ENCODE measurements around the gene TIAM2.

The TIAM2 gene

DNA sequence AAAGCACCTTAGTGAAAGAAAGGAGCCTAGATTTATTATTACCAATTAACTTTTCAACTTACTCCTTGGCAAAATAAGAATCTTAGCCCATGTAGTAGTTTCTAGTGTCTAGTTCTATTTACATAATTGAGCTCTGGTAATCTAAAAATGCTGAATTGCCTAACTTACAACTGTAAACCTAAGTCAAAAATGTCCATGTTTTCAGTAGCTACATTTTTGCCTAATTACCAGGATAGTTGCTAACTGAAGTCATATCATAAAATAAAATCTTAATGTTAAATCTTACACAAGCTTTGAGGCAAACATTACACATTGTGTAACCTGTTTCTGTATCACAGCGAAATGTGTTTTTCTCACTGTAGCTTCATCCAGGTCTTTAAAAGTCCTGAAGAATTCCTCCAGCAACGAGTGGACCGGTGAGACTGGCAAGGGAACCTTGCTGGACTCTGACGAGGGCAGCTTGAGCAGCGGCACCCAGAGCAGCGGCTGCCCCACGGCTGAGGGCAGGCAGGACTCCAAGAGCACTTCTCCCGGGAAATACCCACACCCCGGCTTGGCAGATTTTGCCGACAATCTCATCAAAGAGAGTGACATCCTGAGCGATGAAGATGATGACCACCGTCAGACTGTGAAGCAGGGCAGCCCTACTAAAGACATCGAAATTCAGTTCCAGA lies 261.1 kb downstream of the TIAM2 start:
- no peaks in the 10 kb centered on the region for H3K27me3 ChIP-seq (ENCODE audit: insufficient read depth, poor library complexity, severe bottlenecking)
- no peak overlapping the region for H3K4me3 ChIP-seq (replicated peaks; ENCODE audit: insufficient read depth, low read length)
- H3K27ac ChIP-seq (replicated peaks), result no peak overlapping the region
- TF ChIP-seq SPI1 (IDR thresholded peaks at IDR 0.05; ENCODE audit: borderline replicate concordance, low read depth) (no peak), GABPA (IDR thresholded peaks at IDR 0.05; ENCODE audit: low read depth) (no peak), POLR2AphosphoS5 (IDR thresholded peaks at IDR 0.05; ENCODE audit: low read depth) (no peak)
- TF ChIP-seq, protein P1, sequence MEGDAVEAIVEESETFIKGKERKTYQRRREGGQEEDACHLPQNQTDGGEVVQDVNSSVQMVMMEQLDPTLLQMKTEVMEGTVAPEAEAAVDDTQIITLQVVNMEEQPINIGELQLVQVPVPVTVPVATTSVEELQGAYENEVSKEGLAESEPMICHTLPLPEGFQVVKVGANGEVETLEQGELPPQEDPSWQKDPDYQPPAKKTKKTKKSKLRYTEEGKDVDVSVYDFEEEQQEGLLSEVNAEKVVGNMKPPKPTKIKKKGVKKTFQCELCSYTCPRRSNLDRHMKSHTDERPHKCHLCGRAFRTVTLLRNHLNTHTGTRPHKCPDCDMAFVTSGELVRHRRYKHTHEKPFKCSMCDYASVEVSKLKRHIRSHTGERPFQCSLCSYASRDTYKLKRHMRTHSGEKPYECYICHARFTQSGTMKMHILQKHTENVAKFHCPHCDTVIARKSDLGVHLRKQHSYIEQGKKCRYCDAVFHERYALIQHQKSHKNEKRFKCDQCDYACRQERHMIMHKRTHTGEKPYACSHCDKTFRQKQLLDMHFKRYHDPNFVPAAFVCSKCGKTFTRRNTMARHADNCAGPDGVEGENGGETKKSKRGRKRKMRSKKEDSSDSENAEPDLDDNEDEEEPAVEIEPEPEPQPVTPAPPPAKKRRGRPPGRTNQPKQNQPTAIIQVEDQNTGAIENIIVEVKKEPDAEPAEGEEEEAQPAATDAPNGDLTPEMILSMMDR (IDR thresholded peaks at IDR 0.05; ENCODE audit: insufficient read depth, low read length), result no peak
- TF ChIP-seq, protein P2, sequence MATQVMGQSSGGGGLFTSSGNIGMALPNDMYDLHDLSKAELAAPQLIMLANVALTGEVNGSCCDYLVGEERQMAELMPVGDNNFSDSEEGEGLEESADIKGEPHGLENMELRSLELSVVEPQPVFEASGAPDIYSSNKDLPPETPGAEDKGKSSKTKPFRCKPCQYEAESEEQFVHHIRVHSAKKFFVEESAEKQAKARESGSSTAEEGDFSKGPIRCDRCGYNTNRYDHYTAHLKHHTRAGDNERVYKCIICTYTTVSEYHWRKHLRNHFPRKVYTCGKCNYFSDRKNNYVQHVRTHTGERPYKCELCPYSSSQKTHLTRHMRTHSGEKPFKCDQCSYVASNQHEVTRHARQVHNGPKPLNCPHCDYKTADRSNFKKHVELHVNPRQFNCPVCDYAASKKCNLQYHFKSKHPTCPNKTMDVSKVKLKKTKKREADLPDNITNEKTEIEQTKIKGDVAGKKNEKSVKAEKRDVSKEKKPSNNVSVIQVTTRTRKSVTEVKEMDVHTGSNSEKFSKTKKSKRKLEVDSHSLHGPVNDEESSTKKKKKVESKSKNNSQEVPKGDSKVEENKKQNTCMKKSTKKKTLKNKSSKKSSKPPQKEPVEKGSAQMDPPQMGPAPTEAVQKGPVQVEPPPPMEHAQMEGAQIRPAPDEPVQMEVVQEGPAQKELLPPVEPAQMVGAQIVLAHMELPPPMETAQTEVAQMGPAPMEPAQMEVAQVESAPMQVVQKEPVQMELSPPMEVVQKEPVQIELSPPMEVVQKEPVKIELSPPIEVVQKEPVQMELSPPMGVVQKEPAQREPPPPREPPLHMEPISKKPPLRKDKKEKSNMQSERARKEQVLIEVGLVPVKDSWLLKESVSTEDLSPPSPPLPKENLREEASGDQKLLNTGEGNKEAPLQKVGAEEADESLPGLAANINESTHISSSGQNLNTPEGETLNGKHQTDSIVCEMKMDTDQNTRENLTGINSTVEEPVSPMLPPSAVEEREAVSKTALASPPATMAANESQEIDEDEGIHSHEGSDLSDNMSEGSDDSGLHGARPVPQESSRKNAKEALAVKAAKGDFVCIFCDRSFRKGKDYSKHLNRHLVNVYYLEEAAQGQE (IDR thresholded peaks at IDR 0.05; ENCODE audit: insufficient replicate concordance, low read depth), result no peak
- no peak for DNase-seq (ENCODE audit: low read depth in 1 of 2, low spot score in 1 of 2)

DNA sequence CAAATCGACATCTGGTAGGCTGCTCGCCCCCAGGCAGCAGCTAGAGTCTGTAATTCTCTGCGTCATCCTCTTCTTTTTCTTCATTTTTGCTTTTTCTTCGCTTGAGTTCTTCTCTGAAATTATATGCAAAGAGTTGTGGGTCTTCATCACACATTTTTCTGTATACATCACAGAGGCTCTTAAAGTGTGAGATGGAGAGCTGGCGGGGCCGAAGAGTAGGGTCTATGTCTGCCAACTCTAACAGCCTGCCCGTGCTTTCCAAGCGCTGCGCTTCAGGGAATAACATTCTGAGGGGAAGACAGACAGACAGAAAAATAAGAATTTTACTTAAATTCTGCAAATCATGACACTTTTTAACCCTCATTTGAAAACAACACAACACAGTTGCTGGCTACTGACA lies 262.7 kb downstream of the TIAM2 start:
- no peak for TF ChIP-seq SPI1 (IDR thresholded peaks at IDR 0.05; ENCODE audit: borderline replicate concordance, low read depth)
- no peak for TF ChIP-seq POLR2AphosphoS5 (IDR thresholded peaks at IDR 0.05; ENCODE audit: low read depth)
- TF ChIP-seq, protein P2 (IDR thresholded peaks at IDR 0.05; ENCODE audit: insufficient replicate concordance, low read depth), result no peak
- TF ChIP-seq, protein P1 (IDR thresholded peaks at IDR 0.05; ENCODE audit: insufficient read depth, low read length), result no peak
- TF ChIP-seq GABPA (IDR thresholded peaks at IDR 0.05; ENCODE audit: low read depth), result no peak
- no peak for DNase-seq (ENCODE audit: low read depth in 1 of 2, low spot score in 1 of 2)
- no peak overlapping the region for H3K4me3 ChIP-seq (replicated peaks; ENCODE audit: insufficient read depth, low read length)
- H3K27ac ChIP-seq (replicated peaks), result no peak overlapping the region
- no peaks in the 10 kb centered on the region for H3K27me3 ChIP-seq (ENCODE audit: insufficient read depth, poor library complexity, severe bottlenecking)

DNA sequence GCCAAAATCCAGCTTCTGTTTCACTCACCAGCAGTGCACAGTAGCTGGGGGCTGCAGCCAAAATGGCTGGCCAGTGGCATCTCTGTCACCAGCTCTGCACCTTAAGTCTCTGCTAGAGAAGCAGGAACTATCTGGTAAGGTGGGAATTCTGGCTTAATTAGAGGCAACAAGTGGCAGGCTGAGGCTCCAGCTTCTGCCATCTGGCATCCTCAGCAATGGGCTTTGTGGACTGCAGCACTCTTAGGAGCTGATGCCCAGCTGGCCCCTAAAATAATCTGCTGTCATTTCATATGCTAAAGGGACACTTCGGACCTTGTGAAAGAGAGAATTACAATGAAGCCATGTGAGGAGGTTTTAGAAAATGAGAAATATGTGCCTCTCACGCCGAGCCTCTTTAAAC lies 264.1 kb downstream of the TIAM2 start:
- Histone ChIP-seq H3K27me3 (ENCODE audit: insufficient read depth, poor library complexity, severe bottlenecking) (no peaks in the 10 kb centered on the region), H3K4me3 (replicated peaks; ENCODE audit: insufficient read depth, low read length) (no peak overlapping the region), H3K27ac (replicated peaks) (no peak overlapping the region)
- no peak for DNase-seq (ENCODE audit: low read depth in 1 of 2, low spot score in 1 of 2)
- TF ChIP-seq, protein P2 (IDR thresholded peaks at IDR 0.05; ENCODE audit: insufficient replicate concordance, low read depth), result no peak
- no peak for TF ChIP-seq SPI1 (IDR thresholded peaks at IDR 0.05; ENCODE audit: borderline replicate concordance, low read depth)
- TF ChIP-seq GABPA (IDR thresholded peaks at IDR 0.05; ENCODE audit: low read depth), result no peak
- TF ChIP-seq, protein P1 (IDR thresholded peaks at IDR 0.05; ENCODE audit: insufficient read depth, low read length), result no peak
- no peak for TF ChIP-seq POLR2AphosphoS5 (IDR thresholded peaks at IDR 0.05; ENCODE audit: low read depth)
